Suprapubic skin (tissue), 4 donors: ENCODE data around the gene CILP2.

Experiments
- CTCF ChIP-seq, 2 donors: fragments of 200-600 bp in 1 of 2; fragments of 450-650 bp in 1 of 2; sonication (generic) in 1 of 2; IDR thresholded peaks; one replicate each; pipeline ENCODE4 v1.5.1; 2016 to 2019; ENCODE audit warnings: antibody characterized with exemption in 2 of 2, mild to moderate bottlenecking in 1 of 2, moderate library complexity in 1 of 2
- EP300 ChIP-seq: sonication (generic); formaldehyde crosslinking; IDR thresholded peaks from one replicate; pipeline ENCODE4 v1.6.1; 2017; ENCODE audit warnings: antibody characterized with exemption
- POLR2A ChIP-seq, 2 donors: fragments of 450-650 bp; IDR thresholded peaks; one replicate each; pipeline ENCODE4 v1.6.1; 2017; ENCODE audit warnings: antibody characterized with exemption in 2 of 2, mild to moderate bottlenecking in 2 of 2, moderate library complexity in 2 of 2
- POLR2AphosphoS5 ChIP-seq, 3 donors: sonication (generic); formaldehyde crosslinking; IDR thresholded peaks; one replicate each; pipeline ENCODE4 v1.6.1; 2017; ENCODE audit warnings: antibody characterized with exemption in 3 of 3

GRCh38 chr19:19534556-19535265 is 3.4 kb upstream of the CILP2 start:
- TF ChIP-seq CTCF (IDR thresholded peaks at IDR 0.05) (no peak), POLR2A (IDR thresholded peaks at IDR 0.05) (no peak), POLR2AphosphoS5 (IDR thresholded peaks at IDR 0.05) (no peak), EP300 (no peak)
